Neural cell (in vitro differentiated cells): ENCODE data around the gene FHAD1.

ENCODE experiments used
- CTCF ChIP-seq: fragments of 450-650 bp; IDR thresholded peaks from 2 replicates; pipeline ENCODE4 v1.5.1; 2014; ENCODE audit warnings: antibody characterized with exemption, mild to moderate bottlenecking, moderate library complexity; ENCODE audit not compliant: poor library complexity, severe bottlenecking
- EP300 ChIP-seq: fragments of 450-650 bp; conservative IDR thresholded peaks from 2 replicates; pipeline ENCODE4 v1.6.1; 2014; ENCODE audit warnings: antibody characterized with exemption, mild to moderate bottlenecking, moderate library complexity; ENCODE audit not compliant: poor library complexity, severe bottlenecking
- EZH2 ChIP-seq: fragments of 200-600, 300-800 bp; shearing (Covaris generic), sonication (generic); IDR thresholded peaks from 2 replicates; pipeline ENCODE4 v1.6.1; 2014; ENCODE audit warnings: antibody characterized with exemption, low read length, borderline replicate concordance, mild to moderate bottlenecking; ENCODE audit not compliant: insufficient read depth, poor library complexity, severe bottlenecking
- MXI1 ChIP-seq: fragments of 450-650 bp; conservative IDR thresholded peaks from 2 replicates; pipeline ENCODE4 v1.6.1; 2014; ENCODE audit warnings: antibody characterized with exemption, mild to moderate bottlenecking; ENCODE audit not compliant: poor library complexity, severe bottlenecking
- POLR2AphosphoS5 ChIP-seq: IDR thresholded peaks from 2 replicates; pipeline ENCODE4 v1.6.1; 2012
- SMC3 ChIP-seq: fragments of 450-650 bp; conservative IDR thresholded peaks from 2 replicates; pipeline ENCODE4 v1.6.1; 2014; ENCODE audit warnings: antibody characterized with exemption, mild to moderate bottlenecking, moderate library complexity; ENCODE audit not compliant: poor library complexity
- TAF1 ChIP-seq: IDR thresholded peaks from 2 replicates; pipeline ENCODE4 v1.6.1; 2012; ENCODE audit warnings: low read depth
- TF ChIP-seq, protein P1 (sequence below): IDR thresholded peaks from 2 replicates; pipeline ENCODE4 v1.6.1; 2012; ENCODE audit warnings: borderline replicate concordance

GRCh38 chr1:15427280-15427666 is 180.2 kb downstream of the FHAD1 start:
- TF ChIP-seq EZH2 (no peak), CTCF (no peak), MXI1 (no peak), POLR2AphosphoS5 (no peak), TAF1 (no peak), EP300 (no peak), SMC3 (no peak)
- TF ChIP-seq, protein P1, sequence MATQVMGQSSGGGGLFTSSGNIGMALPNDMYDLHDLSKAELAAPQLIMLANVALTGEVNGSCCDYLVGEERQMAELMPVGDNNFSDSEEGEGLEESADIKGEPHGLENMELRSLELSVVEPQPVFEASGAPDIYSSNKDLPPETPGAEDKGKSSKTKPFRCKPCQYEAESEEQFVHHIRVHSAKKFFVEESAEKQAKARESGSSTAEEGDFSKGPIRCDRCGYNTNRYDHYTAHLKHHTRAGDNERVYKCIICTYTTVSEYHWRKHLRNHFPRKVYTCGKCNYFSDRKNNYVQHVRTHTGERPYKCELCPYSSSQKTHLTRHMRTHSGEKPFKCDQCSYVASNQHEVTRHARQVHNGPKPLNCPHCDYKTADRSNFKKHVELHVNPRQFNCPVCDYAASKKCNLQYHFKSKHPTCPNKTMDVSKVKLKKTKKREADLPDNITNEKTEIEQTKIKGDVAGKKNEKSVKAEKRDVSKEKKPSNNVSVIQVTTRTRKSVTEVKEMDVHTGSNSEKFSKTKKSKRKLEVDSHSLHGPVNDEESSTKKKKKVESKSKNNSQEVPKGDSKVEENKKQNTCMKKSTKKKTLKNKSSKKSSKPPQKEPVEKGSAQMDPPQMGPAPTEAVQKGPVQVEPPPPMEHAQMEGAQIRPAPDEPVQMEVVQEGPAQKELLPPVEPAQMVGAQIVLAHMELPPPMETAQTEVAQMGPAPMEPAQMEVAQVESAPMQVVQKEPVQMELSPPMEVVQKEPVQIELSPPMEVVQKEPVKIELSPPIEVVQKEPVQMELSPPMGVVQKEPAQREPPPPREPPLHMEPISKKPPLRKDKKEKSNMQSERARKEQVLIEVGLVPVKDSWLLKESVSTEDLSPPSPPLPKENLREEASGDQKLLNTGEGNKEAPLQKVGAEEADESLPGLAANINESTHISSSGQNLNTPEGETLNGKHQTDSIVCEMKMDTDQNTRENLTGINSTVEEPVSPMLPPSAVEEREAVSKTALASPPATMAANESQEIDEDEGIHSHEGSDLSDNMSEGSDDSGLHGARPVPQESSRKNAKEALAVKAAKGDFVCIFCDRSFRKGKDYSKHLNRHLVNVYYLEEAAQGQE = no peak
